OCI-LY3 (cell line): Measurements from ENCODE around the gene FAM107B.

Source experiments
- H2AFZ ChIP-seq: fragments of 200-600, 300-600 bp; shearing (Covaris generic); 2 replicates; pipeline ENCODE4 v1.6.0; 2014; ENCODE audit warnings: antibody characterized with exemption, low read depth, low read length
- H3K27ac ChIP-seq: fragments of 200-600, 300-600 bp; sonication (generic); 2 replicates; pipeline ENCODE4 v1.5.1; 2014; ENCODE audit warnings: mild to moderate bottlenecking, low read length, moderate library complexity, mixed read lengths
- H3K27me3 ChIP-seq: fragments of 200-600, 300-600 bp; sonication (generic); 2 replicates; pipeline ENCODE4 v1.6.1; 2014; ENCODE audit warnings: low read depth, low read length, mixed read lengths
- H3K36me3 ChIP-seq: fragments of 200-600, 300-600 bp; sonication (generic); replicated peaks from 2 replicates; pipeline ENCODE3; 2014; ENCODE audit warnings: low read depth, low read length, mixed read lengths
- H3K4me1 ChIP-seq: fragments of 300-600, 200-600 bp; sonication (generic); 2 replicates; pipeline ENCODE4 v1.6.1; 2014; ENCODE audit warnings: low read length, mixed read lengths
- H3K4me2 ChIP-seq: fragments of 200-600, 300-600 bp; sonication (generic); 2 replicates; pipeline ENCODE4 v1.6.1; 2014; ENCODE audit warnings: low read length, mixed read lengths
- H3K4me3 ChIP-seq: fragments of 300-600, 200-600 bp; sonication (generic); 2 replicates; pipeline ENCODE4 v1.5.1; 2014; ENCODE audit warnings: antibody characterized with exemption, mild to moderate bottlenecking, low read length, moderate library complexity
- H3K79me2 ChIP-seq: fragments of 300-600, 200-600 bp; shearing (Covaris generic); 2 replicates; pipeline ENCODE4 v1.6.1; 2014; ENCODE audit warnings: mild to moderate bottlenecking, low read length, mixed read lengths
- H3K9ac ChIP-seq: fragments of 300-600, 200-600 bp; shearing (Covaris generic); 2 replicates; pipeline ENCODE4 v1.6.0; 2014; ENCODE audit warnings: mild to moderate bottlenecking, low read length, moderate library complexity
- H3K9me3 ChIP-seq: fragments of 200-600, 300-600 bp; shearing (Covaris generic); 2 replicates; pipeline ENCODE4 v1.6.1; 2014; ENCODE audit warnings: low read length, mixed read lengths; ENCODE audit not compliant: insufficient read depth
- H4K20me1 ChIP-seq: fragments of 200-600, 300-600 bp; sonication (generic); 2 replicates; pipeline ENCODE4 v1.6.1; 2016; ENCODE audit warnings: low read length, mixed read lengths; ENCODE audit not compliant: insufficient read depth
- EZH2phosphoT487 ChIP-seq: fragments of 200-600 bp; shearing (Covaris generic); IDR thresholded peaks from 2 replicates; pipeline ENCODE4 v1.6.1; 2018; ENCODE audit warnings: antibody characterized with exemption, mixed run types, low read depth
- TF ChIP-seq, protein P1 (sequence below): fragments of 200-600, 300-600 bp; sonication (generic); IDR thresholded peaks from 2 replicates; pipeline ENCODE4 v1.5.1; 2014; ENCODE audit warnings: antibody characterized with exemption, low read length, low read depth

Gene FAM107B

DNA sequence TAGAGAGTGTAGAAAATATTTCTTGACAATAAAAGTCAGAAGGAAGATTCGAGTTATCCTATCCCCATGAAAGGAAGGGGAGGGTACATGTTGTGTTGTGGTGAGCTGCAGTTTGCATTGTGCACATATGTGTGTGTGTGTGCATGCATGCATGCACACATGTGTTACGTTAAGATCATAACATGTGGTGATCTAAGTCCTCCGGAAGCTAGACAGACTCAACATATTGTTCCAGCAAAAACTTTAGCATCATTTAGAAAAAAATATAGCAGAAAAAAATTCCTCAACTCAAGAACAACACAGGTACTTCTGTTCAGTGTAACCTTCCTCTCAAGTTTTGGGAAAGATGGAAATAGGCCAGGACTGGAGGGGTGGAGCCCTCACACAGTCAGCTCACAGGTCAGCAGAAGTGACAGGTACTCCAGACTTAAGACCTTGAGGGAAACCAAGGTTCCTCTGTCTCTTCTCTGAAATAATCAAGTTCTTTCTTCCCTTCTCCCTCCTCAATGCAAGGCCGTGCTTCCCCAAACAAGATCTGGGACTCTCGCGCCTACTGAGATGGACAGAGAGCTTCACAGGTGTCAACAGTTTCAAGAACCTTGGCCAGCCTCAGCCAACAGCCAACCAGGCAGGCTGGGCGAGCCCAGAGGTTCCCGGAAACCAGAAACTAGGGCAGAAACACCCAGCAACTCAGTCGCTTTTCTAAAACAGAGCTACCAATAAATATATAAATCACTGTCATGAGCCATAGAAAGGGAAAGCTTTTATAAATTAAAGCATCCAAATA is 205.2 kb downstream of the FAM107B start:
- Histone ChIP-seq H3K27me3 (no peaks in the 10 kb centered on the region), H3K9me3 (no peaks in the 10 kb centered on the region), H3K27ac (no peak overlapping the region), H4K20me1 (peaks cover 94% of the 10 kb centered on the region), H3K9ac (no peak overlapping the region), H2AFZ (no peak overlapping the region), H3K36me3 (peaks cover 37% of the 10 kb centered on the region), H3K4me2 (no peak overlapping the region), H3K4me3 (no peak overlapping the region), H3K79me2 (peaks cover 98% of the 10 kb centered on the region), H3K4me1 (peaks cover 9% of the 10 kb centered on the region)
- no peak for TF ChIP-seq EZH2phosphoT487
- TF ChIP-seq, protein P1, sequence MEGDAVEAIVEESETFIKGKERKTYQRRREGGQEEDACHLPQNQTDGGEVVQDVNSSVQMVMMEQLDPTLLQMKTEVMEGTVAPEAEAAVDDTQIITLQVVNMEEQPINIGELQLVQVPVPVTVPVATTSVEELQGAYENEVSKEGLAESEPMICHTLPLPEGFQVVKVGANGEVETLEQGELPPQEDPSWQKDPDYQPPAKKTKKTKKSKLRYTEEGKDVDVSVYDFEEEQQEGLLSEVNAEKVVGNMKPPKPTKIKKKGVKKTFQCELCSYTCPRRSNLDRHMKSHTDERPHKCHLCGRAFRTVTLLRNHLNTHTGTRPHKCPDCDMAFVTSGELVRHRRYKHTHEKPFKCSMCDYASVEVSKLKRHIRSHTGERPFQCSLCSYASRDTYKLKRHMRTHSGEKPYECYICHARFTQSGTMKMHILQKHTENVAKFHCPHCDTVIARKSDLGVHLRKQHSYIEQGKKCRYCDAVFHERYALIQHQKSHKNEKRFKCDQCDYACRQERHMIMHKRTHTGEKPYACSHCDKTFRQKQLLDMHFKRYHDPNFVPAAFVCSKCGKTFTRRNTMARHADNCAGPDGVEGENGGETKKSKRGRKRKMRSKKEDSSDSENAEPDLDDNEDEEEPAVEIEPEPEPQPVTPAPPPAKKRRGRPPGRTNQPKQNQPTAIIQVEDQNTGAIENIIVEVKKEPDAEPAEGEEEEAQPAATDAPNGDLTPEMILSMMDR, result no peak

GRCh38 chr10:14567421-14567820 is 207.3 kb downstream of the FAM107B start:
- Histone ChIP-seq H3K27ac (no peak overlapping the region), H3K79me2 (peaks cover 98% of the 10 kb centered on the region), H3K9me3 (no peaks in the 10 kb centered on the region), H2AFZ (no peak overlapping the region), H3K27me3 (no peaks in the 10 kb centered on the region), H3K4me1 (peaks cover 30% of the 10 kb centered on the region), H3K9ac (no peak overlapping the region), H3K4me3 (no peak overlapping the region), H3K4me2 (no peak overlapping the region), H4K20me1 (peaks cover 95% of the 10 kb centered on the region), H3K36me3 (peaks cover 31% of the 10 kb centered on the region)
- TF ChIP-seq EZH2phosphoT487, result no peak
- TF ChIP-seq, protein P1, result no peak

- no peak overlapping the region for H3K9ac ChIP-seq
- H3K4me1 ChIP-seq, result peaks cover 30% of the 10 kb centered on the region
- no peak for TF ChIP-seq EZH2phosphoT487
- TF ChIP-seq, protein P1, result no peak
- H2AFZ ChIP-seq, result no peak overlapping the region
- no peak overlapping the region for H3K4me2 ChIP-seq
- peaks cover 98% of the 10 kb centered on the region for H3K79me2 ChIP-seq
- peaks cover 95% of the 10 kb centered on the region for H4K20me1 ChIP-seq
- H3K27me3 ChIP-seq, result no peaks in the 10 kb centered on the region
- H3K4me3 ChIP-seq, result no peak overlapping the region
- peaks cover 29% of the 10 kb centered on the region for H3K36me3 ChIP-seq
- no peaks in the 10 kb centered on the region for H3K9me3 ChIP-seq
- H3K27ac ChIP-seq, result no peak overlapping the region
Observed at GRCh38 chr10:14566498-14566897, 208.2 kb downstream of the FAM107B start.

- no peaks in the 10 kb centered on the region for H3K27me3 ChIP-seq
- peaks cover 40% of the 10 kb centered on the region for H3K4me1 ChIP-seq
- H3K36me3 ChIP-seq, result peaks cover 25% of the 10 kb centered on the region
- no peak overlapping the region for H3K4me3 ChIP-seq
- H3K9me3 ChIP-seq, result no peaks in the 10 kb centered on the region
- no peak overlapping the region for H3K27ac ChIP-seq
- peaks cover 95% of the 10 kb centered on the region for H4K20me1 ChIP-seq
- no peak overlapping the region for H3K4me2 ChIP-seq
- TF ChIP-seq, protein P1, result no peak
- no peak for TF ChIP-seq EZH2phosphoT487
- H3K9ac ChIP-seq, result no peak overlapping the region
- no peak overlapping the region for H2AFZ ChIP-seq
- H3K79me2 ChIP-seq, result peaks cover 98% of the 10 kb centered on the region
Observed at GRCh38 chr10:14565199-14565598, 209.5 kb downstream of the FAM107B start.
